Mammary epithelial cell (primary cell): Measurements from ENCODE around the gene NBPF4.

Experiments used
- CTCF ChIP-seq, 2 donors: IDR thresholded peaks in 1 of 2; conservative IDR thresholded peaks in 1 of 2; 2 replicates each; pipeline ENCODE4 v1.5.1; 2011 to 2012; ENCODE audit warnings: inconsistent platforms in 2 of 2, low read length in 2 of 2, mild to moderate bottlenecking in 2 of 2, control low read depth in 1 of 2, low read depth in 1 of 2; ENCODE audit not compliant: insufficient read depth in 1 of 2; ENCODE audit errors: extremely low read depth in 1 of 2
- EZH2 ChIP-seq: IDR thresholded peaks from 2 replicates; pipeline ENCODE4 v1.6.1; 2012; ENCODE audit warnings: low read length, inconsistent platforms, borderline replicate concordance

- TF ChIP-seq CTCF (conservative IDR thresholded peaks at IDR 0.05 in 1 of 2, IDR thresholded peaks at IDR 0.05 in 1 of 2; ENCODE audit: extremely low read depth in 1 of 2, insufficient read depth in 1 of 2, low read depth in 1 of 2, low read length in 2 of 2) (no peak), EZH2 (no peak)
Measured at GRCh38 chr1:108192581-108192980, 51.3 kb downstream of the NBPF4 start.
